ENCODE results near the gene LMF1.

LMF1 gene

GRCh38 chr16:908526-909155, 62.1 kb downstream of the LMF1 start:
- DNase-seq, result no peak

GRCh38 chr16:907842-908241, 62.9 kb downstream of the LMF1 start:
- no peak for DNase-seq

- DNase-seq, result no peak
Observed at GRCh38 chr16:907361-907760, 63.4 kb downstream of the LMF1 start.

GRCh38 chr16:906296-906695, 64.5 kb downstream of the LMF1 start:
- no peak for DNase-seq

GRCh38 chr16:901715-902601, 68.8 kb downstream of the LMF1 start:
- no peak for DNase-seq

GRCh38 chr16:901149-901548, 69.6 kb downstream of the LMF1 start:
- DNase-seq, result no peak

- DNase-seq, result no peak
Observed at GRCh38 chr16:900211-900610, 70.6 kb downstream of the LMF1 start.

GRCh38 chr16:899683-900060, 71.1 kb downstream of the LMF1 start:
- no peak for DNase-seq

- no peak for DNase-seq
Observed at GRCh38 chr16:898761-899682, 71.8 kb downstream of the LMF1 start.

GRCh38 chr16:898216-898615, 72.6 kb downstream of the LMF1 start:
- no peak for DNase-seq

GRCh38 chr16:897701-898100, 73.1 kb downstream of the LMF1 start:
- no peak for DNase-seq

GRCh38 chr16:897200-897543, 73.6 kb downstream of the LMF1 start:
- no peak for DNase-seq

GRCh38 chr16:896261-897199, 74.3 kb downstream of the LMF1 start:
- no peak for DNase-seq

GRCh38 chr16:895371-895770, 75.4 kb downstream of the LMF1 start:
- DNase-seq, result no peak

- DNase-seq, result no peak
Observed at GRCh38 chr16:894841-895240, 75.9 kb downstream of the LMF1 start.

- no peak for DNase-seq
Observed at GRCh38 chr16:894136-894535, 76.6 kb downstream of the LMF1 start.

GRCh38 chr16:893360-893759, 77.4 kb downstream of the LMF1 start:
- DNase-seq, result no peak

- DNase-seq, result no peak
Observed at GRCh38 chr16:892536-893255, 78.1 kb downstream of the LMF1 start.

- DNase-seq, result no peak
Observed at GRCh38 chr16:892006-892405, 78.8 kb downstream of the LMF1 start.

GRCh38 chr16:891353-891740, 79.4 kb downstream of the LMF1 start:
- DNase-seq, result no peak

GRCh38 chr16:890716-891352, 80.0 kb downstream of the LMF1 start:
- DNase-seq, result no peak
